OCI-LY7 (cell line): ENCODE results near the gene SLC25A6. TPM values are rescaled to one million over a fixed set of nuclear protein-coding genes. Genes with fewer than 3 reads are reported as not detected.

ENCODE experiments used
- BruUV-seq: library from RNA; stranded (reverse); fragments of 400-500 nt; replicated peaks from 2 replicates; lab custom pipeline; 2021; lab: Mats Ljungman, UMichigan
- CTCF ChIA-PET: fragments of 300-600 bp; sonication (Branson Sonifier 250); formaldehyde crosslinking; loops from one replicate; lab custom pipeline; 2022; ENCODE audit warnings: antibody characterized with exemption; ENCODE audit not compliant: unreplicated experiment; lab: Charles Lee
- POLR2A ChIA-PET: fragments of 300-600 bp; sonication (Branson Sonifier 250); formaldehyde crosslinking; loops from one replicate; lab custom pipeline; 2022; ENCODE audit warnings: antibody characterized with exemption; lab: Charles Lee
- DNase-seq: peaks from one replicate; pipeline ENCODE4 v3.0.0-alpha.2; 2015; ENCODE audit warnings: low spot score
- H2AFZ ChIP-seq: fragments of 200-600 bp; sonication (generic), shearing (Covaris generic); 2 replicates; pipeline ENCODE4 v1.6.1; 2014; ENCODE audit warnings: mild to moderate bottlenecking, antibody characterized with exemption, low read length, moderate library complexity
- H3K27ac ChIP-seq: fragments of 200-600 bp; sonication (generic); 2 replicates; pipeline ENCODE4 v1.5.1; 2014; ENCODE audit warnings: mixed run types, low read depth, mild to moderate bottlenecking, moderate library complexity, low read length, inconsistent platforms; ENCODE audit not compliant: poor library complexity, severe bottlenecking
- H3K36me3 ChIP-seq: fragments of 200-600 bp; sonication (generic); 2 replicates; pipeline ENCODE4 v1.6.1; 2014; ENCODE audit warnings: mild to moderate bottlenecking, antibody characterized with exemption, low read length, moderate library complexity, mixed read lengths; ENCODE audit not compliant: insufficient read depth
- H3K4me1 ChIP-seq: fragments of 200-600 bp; sonication (generic); 2 replicates; pipeline ENCODE4 v1.5.1; 2014; ENCODE audit warnings: mild to moderate bottlenecking, low read length; ENCODE audit not compliant: insufficient read depth, poor library complexity, severe bottlenecking
- H3K4me2 ChIP-seq: fragments of 200-600 bp; sonication (generic); 2 replicates; pipeline ENCODE4 v1.6.1; 2014; ENCODE audit warnings: mild to moderate bottlenecking, low read length
- H3K4me3 ChIP-seq: fragments of 200-600 bp; sonication (generic); 2 replicates; pipeline ENCODE4 v1.5.1; 2014; ENCODE audit warnings: mild to moderate bottlenecking, low read depth, low read length; ENCODE audit not compliant: poor library complexity, severe bottlenecking
- H3K79me2 ChIP-seq: fragments of 200-600 bp; sonication (generic); 2 replicates; pipeline ENCODE4 v1.6.1; 2016; ENCODE audit warnings: low read depth, mild to moderate bottlenecking, low read length, moderate library complexity, mixed read lengths; ENCODE audit not compliant: insufficient read depth
- H3K9me2 ChIP-seq: fragments of 200-600 bp; sonication (generic); 2 replicates; pipeline ENCODE4 v1.6.1; 2016; ENCODE audit warnings: mild to moderate bottlenecking, low read length, mixed read lengths; ENCODE audit not compliant: insufficient read depth
- H3K9me3 ChIP-seq: fragments of 200-600 bp; sonication (generic); 2 replicates; pipeline ENCODE4 v1.6.1; 2014; ENCODE audit warnings: mild to moderate bottlenecking, mixed run types, low read length, mixed read lengths
- H4K20me1 ChIP-seq: fragments of 200-600 bp; sonication (generic); 2 replicates; pipeline ENCODE4 v1.6.1; 2014; ENCODE audit warnings: mild to moderate bottlenecking, antibody characterized with exemption, low read length, moderate library complexity, mixed read lengths; ENCODE audit not compliant: insufficient read depth
- EZH2phosphoT487 ChIP-seq: fragments of 200-600 bp; sonication (generic); IDR thresholded peaks from 2 replicates; pipeline ENCODE4 v1.6.1; 2018; ENCODE audit warnings: low read depth, borderline replicate concordance, mild to moderate bottlenecking, mixed run types, antibody characterized with exemption, low read length, moderate library complexity, mixed read lengths
- intact Hi-C: fragments of 100-400 bp; cut with micrococcal nuclease; formaldehyde crosslinking; loops from one replicate; pipeline ENCODE4 v1.10.0; 2022; ENCODE audit not compliant: unreplicated experiment
- total RNA-seq, 2 experiments: library from RNA; depleted of rRNA in 1 of 2; stranded (reverse); fragments of >200 nt in 1 of 2; shearing (Covaris generic) in 1 of 2; gene quantifications; 2 replicates each; pipeline ENCODE4 v1.2.3, GENCODE V29; 2014 to 2022
- TF ChIP-seq, protein P1 (sequence below): fragments of 200-600 bp; sonication (generic); conservative IDR thresholded peaks from 2 replicates; pipeline ENCODE4 v1.5.1; 2014; ENCODE audit warnings: mild to moderate bottlenecking, antibody characterized with exemption, low read length, moderate library complexity, mixed read lengths

The SLC25A6 gene
- total RNA-seq, 2 experiments from 2014 or later: 196 to 444 TPM

DNA sequence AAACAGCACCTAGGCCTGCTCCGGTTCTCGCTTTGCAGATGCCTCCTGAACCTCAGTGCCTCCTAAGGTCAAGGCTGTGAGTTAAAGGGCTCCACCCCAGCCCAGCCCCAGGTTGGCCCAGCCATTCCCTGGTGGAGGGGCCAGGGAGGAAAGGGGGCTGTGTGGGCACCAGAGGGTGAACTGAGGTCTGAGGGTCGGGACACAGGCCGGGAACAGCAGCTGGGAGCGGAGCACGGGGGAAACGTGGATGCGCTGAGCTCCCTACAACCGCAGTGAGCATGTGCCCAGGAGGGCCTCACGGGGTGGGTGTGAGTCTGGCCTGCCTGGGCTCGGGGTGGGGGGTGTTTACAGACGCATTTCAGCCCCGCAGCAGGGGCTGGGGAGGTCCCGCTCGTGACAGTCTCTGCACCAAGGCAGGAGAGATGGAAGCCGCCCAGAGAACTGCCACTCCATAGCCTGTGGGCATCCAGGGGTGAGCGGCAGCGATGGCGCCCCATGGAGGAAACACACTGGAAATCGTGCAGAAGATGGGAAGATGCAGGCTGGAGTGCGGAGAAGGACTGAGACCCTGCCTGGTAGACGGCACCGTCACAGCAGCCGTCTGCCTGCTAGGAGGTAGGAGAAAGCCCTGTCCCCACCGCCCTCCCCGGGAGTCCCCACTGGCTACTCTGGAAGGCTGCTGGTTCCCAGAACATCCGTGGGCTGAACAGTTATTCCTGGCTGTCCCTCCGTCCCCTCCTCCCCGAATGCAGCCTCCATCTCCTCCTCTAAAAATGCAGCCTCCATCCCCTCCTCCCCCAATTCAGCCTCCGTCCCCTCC is 9.9 kb upstream of the SLC25A6 start:
- POLR2A ChIA-PET: no interaction called here
- DNase-seq: no peak
- Histone ChIP-seq H3K9me3 (no peaks in the 10 kb centered on the region), H3K4me2 (no peak overlapping the region), H3K27ac (no peak overlapping the region), H3K36me3 (peaks cover 95% of the 10 kb centered on the region), H4K20me1 (no peaks in the 10 kb centered on the region), H2AFZ (no peak overlapping the region), H3K79me2 (no peaks in the 10 kb centered on the region), H3K4me1 (no peaks in the 10 kb centered on the region), H3K4me3 (no peak overlapping the region), H3K9me2 (no peaks in the 10 kb centered on the region)
- CTCF ChIA-PET: no interaction called here
- intact Hi-C loops: no loop called here
- BruUV-seq: no TSS peak
- no peak for TF ChIP-seq EZH2phosphoT487
- TF ChIP-seq, protein P1, sequence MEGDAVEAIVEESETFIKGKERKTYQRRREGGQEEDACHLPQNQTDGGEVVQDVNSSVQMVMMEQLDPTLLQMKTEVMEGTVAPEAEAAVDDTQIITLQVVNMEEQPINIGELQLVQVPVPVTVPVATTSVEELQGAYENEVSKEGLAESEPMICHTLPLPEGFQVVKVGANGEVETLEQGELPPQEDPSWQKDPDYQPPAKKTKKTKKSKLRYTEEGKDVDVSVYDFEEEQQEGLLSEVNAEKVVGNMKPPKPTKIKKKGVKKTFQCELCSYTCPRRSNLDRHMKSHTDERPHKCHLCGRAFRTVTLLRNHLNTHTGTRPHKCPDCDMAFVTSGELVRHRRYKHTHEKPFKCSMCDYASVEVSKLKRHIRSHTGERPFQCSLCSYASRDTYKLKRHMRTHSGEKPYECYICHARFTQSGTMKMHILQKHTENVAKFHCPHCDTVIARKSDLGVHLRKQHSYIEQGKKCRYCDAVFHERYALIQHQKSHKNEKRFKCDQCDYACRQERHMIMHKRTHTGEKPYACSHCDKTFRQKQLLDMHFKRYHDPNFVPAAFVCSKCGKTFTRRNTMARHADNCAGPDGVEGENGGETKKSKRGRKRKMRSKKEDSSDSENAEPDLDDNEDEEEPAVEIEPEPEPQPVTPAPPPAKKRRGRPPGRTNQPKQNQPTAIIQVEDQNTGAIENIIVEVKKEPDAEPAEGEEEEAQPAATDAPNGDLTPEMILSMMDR: no peak

DNA sequence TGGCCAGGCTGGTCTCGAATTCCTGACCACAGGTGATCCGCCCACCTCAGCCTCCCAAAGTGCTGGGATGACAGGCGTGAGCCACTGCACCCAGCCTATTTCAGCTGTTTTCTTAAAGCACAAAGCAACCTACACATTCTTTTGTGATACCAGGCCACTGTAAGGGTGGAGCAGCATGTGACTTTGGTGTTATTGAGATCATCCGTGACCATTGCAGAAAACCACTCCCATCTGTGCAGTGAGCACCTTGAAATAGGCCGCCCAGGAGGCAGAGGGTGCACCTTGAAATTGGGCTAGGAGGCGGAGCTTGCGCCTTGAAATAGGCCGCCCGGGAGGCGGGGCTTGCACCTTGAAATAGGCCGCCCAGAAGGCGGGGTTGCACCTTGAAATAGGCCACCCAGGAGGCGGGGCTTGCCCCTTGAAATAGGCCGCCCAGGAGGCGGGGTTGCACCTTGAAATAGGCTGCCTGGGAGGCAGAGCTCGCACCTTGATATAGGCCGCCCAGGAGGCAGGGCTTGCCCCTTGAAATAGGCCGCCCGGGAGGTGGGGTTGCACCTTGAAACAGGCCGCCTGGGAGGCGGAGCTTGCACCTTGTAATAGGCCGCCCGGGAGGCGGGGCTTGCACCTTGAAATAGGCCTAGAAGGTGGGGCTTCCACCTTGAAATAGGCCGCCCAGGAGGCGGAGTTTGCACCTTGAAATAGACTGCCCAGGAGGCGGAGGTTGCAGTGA is 9.0 kb upstream of the SLC25A6 start:
- Histone ChIP-seq H3K36me3 (peaks cover 95% of the 10 kb centered on the region), H3K9me2 (no peaks in the 10 kb centered on the region), H4K20me1 (no peaks in the 10 kb centered on the region), H2AFZ (no peak overlapping the region), H3K4me3 (no peak overlapping the region), H3K79me2 (peaks cover 5% of the 10 kb centered on the region; the same call in 1 of the 2 replicates), H3K4me1 (no peaks in the 10 kb centered on the region), H3K4me2 (no peak overlapping the region), H3K27ac (no peak overlapping the region), H3K9me3 (no peaks in the 10 kb centered on the region)
- no peak for TF ChIP-seq EZH2phosphoT487
- TF ChIP-seq, protein P1: no peak
- no TSS peak for BruUV-seq
- intact Hi-C loops: no loop called here
- CTCF ChIA-PET: no interaction called here
- no peak for DNase-seq
- POLR2A ChIA-PET: no interaction called here

DNA sequence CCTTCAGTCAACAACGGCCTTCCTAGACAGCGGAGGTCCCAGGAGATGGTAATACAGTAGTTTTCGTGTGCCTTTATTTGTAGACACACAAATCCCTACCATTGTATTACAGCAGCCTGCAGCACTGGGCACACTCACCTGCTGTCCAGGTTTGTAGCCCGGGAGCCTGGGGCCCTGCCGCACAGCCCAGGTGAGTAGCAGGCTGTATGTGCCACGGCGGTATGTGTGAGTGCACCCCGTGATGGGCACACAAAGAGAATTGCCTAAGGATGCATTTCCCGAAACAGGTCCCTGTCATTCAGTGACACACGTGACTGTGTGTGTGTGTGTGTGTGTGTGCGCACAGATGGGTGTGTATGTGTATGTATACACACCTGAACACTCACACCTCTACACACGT is 8.1 kb upstream of the SLC25A6 start:
- peaks cover 95% of the 10 kb centered on the region for H3K36me3 ChIP-seq
- TF ChIP-seq, protein P1: no peak
- TF ChIP-seq EZH2phosphoT487: no peak
- no TSS peak for BruUV-seq

More for the DNA sequence above, 8.1 kb upstream of the SLC25A6 start:
- no peaks in the 10 kb centered on the region for H4K20me1 ChIP-seq
- ChIA-PET POLR2A (no interaction called here), CTCF (no interaction called here)
- H3K27ac ChIP-seq: no peak overlapping the region
- intact Hi-C loops: no loop called here
- peaks cover 3% of the 10 kb centered on the region for H3K4me1 ChIP-seq
- DNase-seq: no peak
- no peak overlapping the region for H3K4me3 ChIP-seq
- no peaks in the 10 kb centered on the region for H3K9me3 ChIP-seq
- peaks cover 13% of the 10 kb centered on the region; the same call in 1 of the 2 replicates for H3K79me2 ChIP-seq
- H3K9me2 ChIP-seq: no peaks in the 10 kb centered on the region
- H3K4me2 ChIP-seq: no peak overlapping the region
- H2AFZ ChIP-seq: no peak overlapping the region
